Activated CD4-positive, alpha-beta memory T cell treated with anti-CD3 and anti-CD28 coated beads for 36 hours (primary cell): Measurements from ENCODE around the gene TOMM6. TPM values are rescaled to one million over a fixed set of nuclear protein-coding genes. Genes with fewer than 3 reads are reported as not detected.

Experiments used
- total RNA-seq, 2 experiments: library from RNA; stranded (reverse); gene quantifications; one replicate each; pipeline ENCODE4 v1.2.3, GENCODE V29; 2021

TOMM6 gene
- total RNA-seq, 2 experiments from 2014 or later, result 264 to 280 TPM

Other genes starting within 250 kb of the TOMM6 start
- gene FOXP4, start 241.3 kb upstream of the TOMM6 start, total RNA-seq, result 10 to 100 TPM; 19.5 to 21.6 TPM
- not detected for gene MDFI, start 149.2 kb upstream of the TOMM6 start, total RNA-seq
- gene TFEB, start 52.1 kb upstream of the TOMM6 start, total RNA-seq, result 10 to 100 TPM; 11.7 to 13.4 TPM
- not detected for gene PGC, start 40.3 kb upstream of the TOMM6 start, total RNA-seq
- gene FRS3, start 7.8 kb upstream of the TOMM6 start, total RNA-seq, result 1 to 10 TPM; 4.8 to 5.5 TPM
- under 1 TPM in 1 of 2 experiments, not detected in 1; 0.71 TPM for gene PRICKLE4, start 6.9 kb upstream of the TOMM6 start, total RNA-seq
- gene USP49, start 107.7 kb downstream of the TOMM6 start, total RNA-seq, result 1 to 10 TPM; 6.1 to 6.3 TPM
- 10 to 100 TPM; 18.2 to 18.3 TPM for gene MED20, start 133.4 kb downstream of the TOMM6 start, total RNA-seq
- gene BYSL, start 133.8 kb downstream of the TOMM6 start, total RNA-seq, result 10 to 100 TPM; 46.6 to 51.0 TPM
- gene CCND3, start 154.1 kb downstream of the TOMM6 start, total RNA-seq, result 100 to 1,000 TPM; 570 to 573 TPM